Esophagus mucosa (tissue), 1 donor: ENCODE data around the gene CELF4. TPM values are rescaled to one million over a fixed set of nuclear protein-coding genes. Genes with fewer than 3 reads are reported as not detected.

Source experiments
- ATAC-seq: fragments of 200-7000 bp; cut with Tn5 transposase; one replicate; pipeline ENCODE4 v1.9.1; 2020
- total RNA-seq: library from RNA; stranded (reverse); gene quantifications from one replicate; pipeline ENCODE4 v1.2.4, GENCODE V29; 2023
- donor health status: DM: yes; HTN: yes; CAD: no.

Gene CELF4
- total RNA-seq, 1 donor from 2014 or later = not detected

- no peak for ATAC-seq
These were observed 7.1 kb upstream of the CELF4 start for GRCh38 chr18:37572736-37573135.

GRCh38 chr18:37571266-37571665 lies 5.7 kb upstream of the CELF4 start:
- ATAC-seq = no peak

- no peak for ATAC-seq
These were observed 4.8 kb upstream of the CELF4 start for GRCh38 chr18:37570336-37570930.

GRCh38 chr18:37568671-37569070 lies 3.1 kb upstream of the CELF4 start:
- no peak for ATAC-seq

- no peak for ATAC-seq
These were observed 2.4 kb upstream of the CELF4 start for GRCh38 chr18:37567994-37568359.

GRCh38 chr18:37567061-37567993 lies 1.7 kb upstream of the CELF4 start:
- no peak for ATAC-seq

- peak; percentile 7 for ATAC-seq
These were observed 972 bp upstream of the CELF4 start for GRCh38 chr18:37566479-37567060.

- peak; percentile 25 for ATAC-seq
These were observed 430 bp upstream of the CELF4 start for GRCh38 chr18:37565977-37566478.

- ATAC-seq = no peak
These were observed 892 bp downstream of the CELF4 start for GRCh38 chr18:37564711-37565100.

- ATAC-seq = no peak
These were observed 1.6 kb downstream of the CELF4 start for GRCh38 chr18:37563931-37564392.

GRCh38 chr18:37561986-37562385 lies 3.6 kb downstream of the CELF4 start:
- ATAC-seq = no peak

GRCh38 chr18:37560003-37560402 lies 5.6 kb downstream of the CELF4 start:
- no peak for ATAC-seq

- ATAC-seq = no peak
These were observed 6.4 kb downstream of the CELF4 start for GRCh38 chr18:37559194-37559593.

- no peak for ATAC-seq
These were observed 11.2 kb downstream of the CELF4 start for GRCh38 chr18:37554399-37554787.

GRCh38 chr18:37553633-37554398 lies 11.8 kb downstream of the CELF4 start:
- peak; percentile 19 for ATAC-seq

GRCh38 chr18:37552286-37552685 lies 13.3 kb downstream of the CELF4 start:
- ATAC-seq = no peak

- ATAC-seq = no peak
These were observed 13.8 kb downstream of the CELF4 start for GRCh38 chr18:37551846-37552245.

GRCh38 chr18:37551249-37551648 lies 14.3 kb downstream of the CELF4 start:
- ATAC-seq = no peak

GRCh38 chr18:37550118-37550875 lies 15.3 kb downstream of the CELF4 start:
- no peak for ATAC-seq

GRCh38 chr18:37548679-37549289 lies 16.8 kb downstream of the CELF4 start:
- ATAC-seq = no peak

- no peak for ATAC-seq
These were observed 18.3 kb downstream of the CELF4 start for GRCh38 chr18:37547196-37547827.
